Lower lobe of right lung (tissue), 2 donors: ENCODE results near the gene SMAD2. TPM values are rescaled to one million over a fixed set of nuclear protein-coding genes. Genes with fewer than 3 reads are reported as not detected.
A peak's percentile ranks its signal among the peaks of the same experiment; 100 is the strongest.

ENCODE experiments used
- ATAC-seq, 2 donors: fragments of 200-7000 bp; cut with Tn5 transposase; one replicate each; pipeline ENCODE4 v1.9.1; 2020 to 2022; ENCODE audit warnings: mild to moderate bottlenecking in 2 of 2, moderate library complexity in 2 of 2
- DNase-seq: peaks from one replicate; pipeline ENCODE4 v3.0.0-alpha.2; 2020
- H3K27ac ChIP-seq: fragments of 200-600 bp; one replicate; pipeline ENCODE4 v1.8.0; 2022
- H3K27me3 ChIP-seq: fragments of 200-600 bp; one replicate; pipeline ENCODE4 v1.8.0; 2022; ENCODE audit warnings: low read depth
- H3K36me3 ChIP-seq: fragments of 200-600 bp; one replicate; pipeline ENCODE4 v1.8.0; 2022; ENCODE audit warnings: mild to moderate bottlenecking
- H3K4me1 ChIP-seq: fragments of 200-600 bp; one replicate; pipeline ENCODE4 v1.8.0; 2022
- H3K4me3 ChIP-seq: fragments of 200-600 bp; one replicate; pipeline ENCODE4 v1.8.0; 2022; ENCODE audit warnings: mild to moderate bottlenecking
- H3K9me3 ChIP-seq: fragments of 200-600 bp; one replicate; pipeline ENCODE4 v1.8.0; 2022
- intact Hi-C: fragments of 100-400 bp; cut with DNase I; formaldehyde crosslinking; loops from one replicate; pipeline ENCODE4 v1.11.0; 2022
- total RNA-seq: library from RNA; stranded (reverse); fragmentation: NEBNext Ultra II Directional; extraction: Animal tissue kit (Norgen Biotek cat#: 25700); gene quantifications from one replicate; pipeline ENCODE4 v1.2.1, GENCODE V29; 2021
- TF ChIP-seq, protein P1 (sequence below): fragments of 200-600 bp; IDR thresholded peaks from one replicate; pipeline ENCODE4 v1.8.0; 2022; ENCODE audit warnings: antibody characterized with exemption, mild to moderate bottlenecking
- donor health status: DM: no; HTN: yes; CAD: no; lungs with severe emphysema.

The SMAD2 gene
- total RNA-seq, 1 donor from 2014 or later = 161 TPM

GRCh38 chr18:47919916-47920315 is 10.5 kb downstream of the SMAD2 start:
- Histone ChIP-seq H3K9me3 (no peaks in the 10 kb centered on the region), H3K27ac (no peak overlapping the region), H3K36me3 (no peaks in the 10 kb centered on the region), H3K4me1 (peaks cover 20% of the 10 kb centered on the region), H3K27me3 (no peaks in the 10 kb centered on the region), H3K4me3 (no peak overlapping the region)
- intact Hi-C loops = no loop called here
- TF ChIP-seq, protein P1, sequence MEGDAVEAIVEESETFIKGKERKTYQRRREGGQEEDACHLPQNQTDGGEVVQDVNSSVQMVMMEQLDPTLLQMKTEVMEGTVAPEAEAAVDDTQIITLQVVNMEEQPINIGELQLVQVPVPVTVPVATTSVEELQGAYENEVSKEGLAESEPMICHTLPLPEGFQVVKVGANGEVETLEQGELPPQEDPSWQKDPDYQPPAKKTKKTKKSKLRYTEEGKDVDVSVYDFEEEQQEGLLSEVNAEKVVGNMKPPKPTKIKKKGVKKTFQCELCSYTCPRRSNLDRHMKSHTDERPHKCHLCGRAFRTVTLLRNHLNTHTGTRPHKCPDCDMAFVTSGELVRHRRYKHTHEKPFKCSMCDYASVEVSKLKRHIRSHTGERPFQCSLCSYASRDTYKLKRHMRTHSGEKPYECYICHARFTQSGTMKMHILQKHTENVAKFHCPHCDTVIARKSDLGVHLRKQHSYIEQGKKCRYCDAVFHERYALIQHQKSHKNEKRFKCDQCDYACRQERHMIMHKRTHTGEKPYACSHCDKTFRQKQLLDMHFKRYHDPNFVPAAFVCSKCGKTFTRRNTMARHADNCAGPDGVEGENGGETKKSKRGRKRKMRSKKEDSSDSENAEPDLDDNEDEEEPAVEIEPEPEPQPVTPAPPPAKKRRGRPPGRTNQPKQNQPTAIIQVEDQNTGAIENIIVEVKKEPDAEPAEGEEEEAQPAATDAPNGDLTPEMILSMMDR = no peak
- ATAC-seq (no peak), DNase-seq (no peak)

- TF ChIP-seq, protein P1 = no peak
- ATAC-seq (no peak), DNase-seq (no peak)
- no peaks in the 10 kb centered on the region for H3K9me3 ChIP-seq
- H3K4me3 ChIP-seq = no peak overlapping the region
- H3K27me3 ChIP-seq = no peaks in the 10 kb centered on the region
- intact Hi-C loops = no loop called here
- no peaks in the 10 kb centered on the region for H3K36me3 ChIP-seq
- peaks cover 33% of the 10 kb centered on the region for H3K4me1 ChIP-seq
- no peak overlapping the region for H3K27ac ChIP-seq
These were observed 12.4 kb downstream of the SMAD2 start for GRCh38 chr18:47917923-47918610.

DNA sequence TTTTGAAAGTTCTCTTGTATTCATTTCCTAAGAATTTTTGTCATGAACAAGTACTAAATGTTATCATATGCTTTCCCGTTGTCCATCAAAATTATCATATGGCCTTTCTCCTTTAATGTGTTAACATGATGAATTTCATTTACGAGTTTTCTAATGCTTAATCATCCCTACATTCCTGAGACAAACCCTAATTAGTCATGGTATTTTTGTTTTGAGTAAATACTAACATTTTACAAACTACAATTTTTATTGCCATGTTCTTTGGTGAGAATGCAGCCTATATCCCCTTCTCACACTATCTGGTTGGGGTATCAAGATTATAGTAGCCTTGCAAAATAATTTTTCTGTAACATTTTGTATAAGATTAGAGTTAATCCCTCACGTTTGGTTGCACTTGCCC is 14.5 kb downstream of the SMAD2 start:
- H3K27ac ChIP-seq = no peak overlapping the region
- no peaks in the 10 kb centered on the region for H3K27me3 ChIP-seq
- H3K4me3 ChIP-seq = no peak overlapping the region
- TF ChIP-seq, protein P1 = no peak
- no peak for DNase-seq
- H3K36me3 ChIP-seq = no peaks in the 10 kb centered on the region
- ATAC-seq = no peak
- intact Hi-C loops = no loop called here
- peaks cover 32% of the 10 kb centered on the region for H3K4me1 ChIP-seq
- no peaks in the 10 kb centered on the region for H3K9me3 ChIP-seq

DNA sequence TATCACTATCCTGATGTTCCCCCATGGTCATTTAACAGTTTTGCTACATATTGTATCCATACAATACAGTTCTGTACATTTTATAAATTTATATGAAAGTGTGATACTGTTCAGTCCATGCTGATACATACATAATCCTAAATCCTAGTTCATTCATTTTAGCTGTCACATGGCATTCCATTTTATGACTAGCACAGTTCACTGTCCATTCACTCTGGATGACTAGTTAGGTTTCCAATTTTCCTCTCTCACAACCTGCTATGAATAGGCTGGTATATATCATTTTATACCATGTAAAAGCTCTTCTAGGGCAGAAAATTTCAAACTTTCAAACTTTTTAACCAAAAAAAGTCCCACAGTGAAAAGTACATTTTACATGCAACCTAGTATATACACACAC is 15.2 kb downstream of the SMAD2 start:
- intact Hi-C loops = no loop called here

GRCh38 chr18:47912794-47913585 is 17.5 kb downstream of the SMAD2 start:
- H3K36me3 ChIP-seq = no peaks in the 10 kb centered on the region
- no peaks in the 10 kb centered on the region for H3K9me3 ChIP-seq
- ATAC-seq (peak in 1 of 2 donors; percentile 35), DNase-seq (no peak)
- H3K4me3 ChIP-seq = no peak overlapping the region
- TF ChIP-seq, protein P1 = no peak
- no peaks in the 10 kb centered on the region for H3K27me3 ChIP-seq
- H3K4me1 ChIP-seq = peaks cover 32% of the 10 kb centered on the region
- intact Hi-C loops = no loop called here
- H3K27ac ChIP-seq = no peak overlapping the region

More for the DNA sequence above, 15.2 kb downstream of the SMAD2 start:
- no peak for ATAC-seq
- TF ChIP-seq, protein P1 = no peak
- Histone ChIP-seq H3K9me3 (no peaks in the 10 kb centered on the region), H3K27ac (no peak overlapping the region), H3K36me3 (no peaks in the 10 kb centered on the region), H3K4me3 (no peak overlapping the region), H3K4me1 (peaks cover 32% of the 10 kb centered on the region), H3K27me3 (no peaks in the 10 kb centered on the region)
- no peak for DNase-seq
